T-helper 9 cell (primary cell): Measurements from ENCODE around the gene DHDH.

Experiments used
- DNase-seq: peaks from one replicate; pipeline ENCODE4 v3.0.0-alpha.2; 2020

DHDH gene

GRCh38 chr19:48950830-48951519, 17.5 kb downstream of the DHDH start:
- DNase-seq, result no peak

- no peak for DNase-seq
Measured at GRCh38 chr19:48953141-48953540, 19.6 kb downstream of the DHDH start.

DNA sequence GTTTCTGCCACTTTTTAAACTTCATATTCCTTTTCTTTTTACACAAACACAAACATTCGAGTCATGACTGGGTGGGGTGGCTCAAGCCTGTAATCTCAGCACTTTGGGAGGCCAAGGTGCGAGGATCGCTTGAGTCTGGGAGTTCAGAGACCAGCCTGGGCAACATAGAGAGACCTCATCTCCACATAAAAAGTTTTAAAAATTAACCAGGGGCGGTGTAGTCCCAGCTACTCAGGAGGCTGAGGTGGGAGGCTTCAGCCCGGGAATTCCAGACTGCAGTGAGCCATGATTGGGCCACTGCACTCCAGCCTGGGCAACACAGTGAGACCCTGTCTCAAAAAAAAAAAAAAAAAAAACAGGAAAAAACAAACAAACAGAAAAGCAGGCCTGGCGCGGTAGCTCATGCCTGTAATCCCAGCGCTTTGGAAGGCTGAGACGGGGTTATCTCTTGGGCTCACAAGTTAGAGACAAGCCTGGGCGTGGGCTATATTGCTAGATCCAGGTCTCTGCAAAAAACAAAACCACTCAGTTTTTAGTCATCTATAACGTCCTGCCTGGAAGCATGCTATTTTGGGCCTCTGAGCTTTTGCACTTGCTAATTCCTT, 20.6 kb downstream of the DHDH start:
- no peak for DNase-seq

DNA sequence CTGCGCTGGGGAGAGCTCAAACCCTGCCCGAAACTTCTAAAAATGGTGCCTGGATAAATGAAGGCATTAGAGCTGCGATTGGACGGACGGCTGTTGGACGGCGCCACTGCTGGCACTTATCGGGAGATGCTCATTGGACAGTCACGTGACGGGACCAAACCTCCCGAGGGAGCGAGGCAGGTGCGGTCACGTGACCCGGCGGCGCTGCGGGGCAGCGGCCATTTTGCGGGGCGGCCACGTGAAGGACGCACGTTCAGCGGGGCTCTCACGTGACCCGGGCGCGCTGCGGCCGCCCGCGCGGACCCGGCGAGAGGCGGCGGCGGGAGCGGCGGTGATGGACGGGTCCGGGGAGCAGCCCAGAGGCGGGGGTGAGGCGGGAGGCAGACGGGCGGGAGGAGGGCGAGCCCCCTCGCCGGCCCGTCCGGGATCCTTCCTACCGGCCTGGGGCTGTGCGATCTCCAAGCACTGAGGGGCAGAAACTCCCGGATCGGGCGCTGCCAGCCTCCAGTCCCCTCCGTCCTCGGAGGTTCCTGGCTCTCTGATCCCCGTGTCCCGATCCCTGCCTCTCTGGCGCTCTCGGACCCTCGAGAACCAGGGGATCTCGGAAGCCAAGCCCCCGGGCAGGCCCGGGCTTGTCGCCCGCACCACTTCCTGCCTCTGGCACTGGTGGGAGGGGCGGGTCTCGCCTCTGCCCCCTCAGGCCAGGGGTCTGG, 21.3 kb downstream of the DHDH start, which contains the start of gene BAX:
Gene BAX, plus strand, starts transcription at position 281 of the 713 bp plus-strand sequence. Its CDS starts 54 bp downstream, at position 335.
- peak; percentile 80 for DNase-seq

DNA sequence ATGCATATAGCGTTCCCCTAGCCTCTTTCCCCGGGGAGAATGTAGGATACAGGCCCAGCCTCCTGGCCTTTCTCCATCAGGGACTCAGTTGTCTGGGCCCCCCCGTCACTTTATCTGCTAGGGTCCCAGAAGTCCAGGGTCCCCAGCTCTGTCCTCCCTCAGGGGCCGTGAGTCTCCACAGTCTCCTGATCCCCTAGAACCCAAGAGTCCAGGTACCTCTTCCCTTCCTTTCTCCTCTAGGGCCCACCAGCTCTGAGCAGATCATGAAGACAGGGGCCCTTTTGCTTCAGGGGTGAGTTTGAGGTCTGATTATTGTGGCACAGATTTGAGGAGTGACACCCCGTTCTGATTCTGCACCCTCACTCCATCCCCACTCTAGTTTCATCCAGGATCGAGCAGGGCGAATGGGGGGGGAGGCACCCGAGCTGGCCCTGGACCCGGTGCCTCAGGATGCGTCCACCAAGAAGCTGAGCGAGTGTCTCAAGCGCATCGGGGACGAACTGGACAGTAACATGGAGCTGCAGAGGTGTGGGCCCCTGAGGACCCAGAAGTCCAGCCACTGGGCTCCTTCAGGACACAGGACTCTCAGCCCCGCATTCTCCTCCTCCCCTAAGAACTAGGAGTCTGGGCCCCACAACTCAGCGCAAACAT, 21.9 kb downstream of the DHDH start:
- DNase-seq, result no peak

GRCh38 chr19:48958006-48958405, 24.5 kb downstream of the DHDH start:
- DNase-seq, result no peak

GRCh38 chr19:48959341-48960239, 26.1 kb downstream of the DHDH start:
- DNase-seq, result no peak

- DNase-seq, result no peak
Measured at GRCh38 chr19:48961051-48961649, 27.7 kb downstream of the DHDH start.

- no peak for DNase-seq
Measured at GRCh38 chr19:48961673-48962028, 28.2 kb downstream of the DHDH start.

DNA sequence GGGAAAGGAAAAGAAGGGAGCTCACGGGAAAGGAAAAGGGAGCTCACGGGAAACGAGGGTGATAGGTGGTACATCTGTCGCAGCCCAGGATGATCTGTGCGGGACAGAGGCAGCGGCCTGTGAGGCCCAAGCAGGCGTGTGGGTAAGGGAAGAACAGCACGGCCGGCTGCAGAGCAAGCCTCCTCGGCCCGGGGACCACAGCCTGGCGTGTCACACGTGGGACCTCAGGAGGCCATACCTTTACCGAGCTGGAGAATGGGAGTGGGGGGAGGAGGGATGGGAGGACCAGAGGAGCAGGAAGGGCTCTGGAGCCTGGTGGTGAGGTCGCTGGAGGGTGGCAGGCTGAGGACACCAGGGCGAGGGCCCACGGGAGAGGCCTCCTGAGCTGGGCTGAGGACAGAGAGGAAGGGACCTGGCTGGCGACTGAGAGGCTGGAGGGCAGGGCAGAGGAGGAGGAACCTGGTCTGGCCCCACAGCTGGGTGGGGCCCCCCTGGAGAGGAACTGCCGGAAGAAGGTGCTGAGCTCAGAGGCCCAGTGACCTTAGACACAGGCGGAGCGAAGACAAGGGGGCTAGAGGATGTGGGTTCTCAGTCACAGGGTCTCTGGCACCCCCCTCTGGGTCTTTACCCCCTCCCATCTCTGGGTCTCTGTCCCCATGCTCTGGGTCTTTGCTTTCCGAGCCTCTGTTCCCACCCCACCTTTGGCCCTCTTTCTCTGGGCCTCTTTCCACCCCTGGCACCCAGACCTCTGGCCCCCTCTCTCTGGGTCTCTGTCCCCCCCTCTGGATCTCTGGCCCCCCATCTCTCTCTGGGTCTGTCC, 28.7 kb downstream of the DHDH start:
- DNase-seq, result no peak

GRCh38 chr19:48962849-48963165, 29.3 kb downstream of the DHDH start:
- no peak for DNase-seq

GRCh38 chr19:48963371-48964204, 30.1 kb downstream of the DHDH start:
- DNase-seq, result peak; percentile 44

DNA sequence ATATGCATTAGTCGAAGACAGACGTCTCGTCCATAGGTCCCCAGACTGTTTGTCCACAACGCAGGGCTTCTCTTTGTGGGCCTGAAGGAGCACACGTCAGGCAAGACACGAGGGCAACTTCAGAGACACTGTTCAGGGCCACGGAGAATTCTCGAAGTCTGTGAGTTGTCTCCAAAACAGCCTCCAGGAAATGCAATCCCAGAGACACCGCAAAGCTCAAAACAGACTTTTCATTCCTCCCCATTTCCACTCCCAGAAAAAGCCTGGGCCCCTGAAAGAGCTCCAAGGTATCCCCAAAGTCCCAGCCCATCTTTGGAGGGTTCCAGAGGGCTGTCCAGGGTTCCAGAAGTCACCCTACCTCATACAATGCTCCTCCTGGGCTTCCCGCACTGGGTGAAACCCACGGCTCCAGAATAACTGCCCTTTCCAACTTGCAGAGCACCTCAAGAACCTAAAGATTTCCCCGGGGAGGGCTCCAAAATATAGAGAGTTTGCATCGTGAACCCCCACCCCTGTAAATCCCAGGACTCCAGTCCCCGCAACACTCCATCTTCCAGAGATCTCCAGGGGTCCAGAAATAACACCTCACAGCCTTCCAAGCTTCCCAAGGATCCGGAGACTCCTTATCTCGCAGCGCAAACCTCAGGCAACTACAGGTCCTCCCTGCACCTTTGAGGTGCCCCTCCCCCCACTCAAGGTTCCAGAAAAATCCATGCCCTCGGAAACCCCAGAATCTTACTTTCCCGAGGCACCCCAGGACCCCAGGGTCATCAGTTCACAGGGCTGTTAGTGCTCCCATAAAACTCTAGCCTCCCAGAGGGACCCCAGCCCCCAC, 30.9 kb downstream of the DHDH start:
- DNase-seq, result no peak

DNA sequence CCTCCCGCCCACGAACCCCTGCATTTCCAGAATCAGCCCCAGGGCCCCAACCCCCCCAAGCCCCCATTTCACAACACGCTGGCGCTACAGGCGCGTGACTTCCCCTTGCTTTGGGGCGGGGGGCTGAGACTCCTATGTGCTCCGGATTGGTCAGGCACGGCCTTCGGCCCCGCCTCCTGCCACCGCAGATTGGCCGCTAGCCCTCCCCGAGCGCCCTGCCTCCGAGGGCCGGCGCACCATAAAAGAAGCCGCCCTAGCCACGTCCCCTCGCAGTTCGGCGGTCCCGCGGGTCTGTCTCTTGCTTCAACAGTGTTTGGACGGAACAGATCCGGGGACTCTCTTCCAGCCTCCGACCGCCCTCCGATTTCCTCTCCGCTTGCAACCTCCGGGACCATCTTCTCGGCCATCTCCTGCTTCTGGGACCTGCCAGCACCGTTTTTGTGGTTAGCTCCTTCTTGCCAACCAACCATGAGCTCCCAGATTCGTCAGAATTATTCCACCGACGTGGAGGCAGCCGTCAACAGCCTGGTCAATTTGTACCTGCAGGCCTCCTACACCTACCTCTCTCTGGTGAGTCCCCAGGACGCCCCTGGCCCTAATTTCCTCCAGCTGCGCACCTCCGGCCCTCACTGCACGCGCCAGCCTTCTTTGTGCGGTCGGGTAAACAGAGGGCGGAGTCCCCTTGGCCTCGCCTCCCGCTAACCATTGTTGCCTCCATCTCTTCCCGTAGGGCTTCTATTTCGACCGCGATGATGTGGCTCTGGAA, 31.7 kb downstream of the DHDH start, which contains the start of gene FTL:
Gene FTL, plus strand, starts transcription at position 270 of the 766 bp plus-strand sequence. Its CDS starts 199 bp downstream, at position 469.
- peak; percentile 71 for DNase-seq

- DNase-seq, result peak; percentile 83
Measured at GRCh38 chr19:48965806-48966540, 32.5 kb downstream of the DHDH start.

GRCh38 chr19:48966541-48967345, 33.2 kb downstream of the DHDH start:
- no peak for DNase-seq
